ENCODE measurements around the gene SLC4A1.
"Not testable (repeated sequence)": the region's sequence is repeated elsewhere in the genome, so short reads cannot be mapped to it uniquely, and the experiment has no call there.

Gene SLC4A1

DNA sequence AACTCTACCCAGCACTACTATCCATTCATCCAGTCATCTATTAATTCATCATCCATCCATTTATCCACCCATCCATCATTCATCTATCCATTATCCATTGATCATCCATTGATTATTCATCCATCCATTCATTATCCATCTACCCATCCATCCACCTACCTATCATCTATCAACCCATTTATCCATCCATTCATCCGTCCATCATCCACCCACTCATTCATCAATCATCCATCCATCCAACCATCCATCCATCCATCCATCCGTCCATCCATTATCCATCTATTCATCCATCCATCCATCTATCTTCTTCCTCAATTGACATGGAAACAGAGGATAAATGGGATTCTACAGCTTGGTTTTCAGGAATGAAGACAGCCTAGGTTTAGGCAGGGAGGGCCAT lies 12.0 kb downstream of the SLC4A1 start:
- no peak for DNase-seq

DNA sequence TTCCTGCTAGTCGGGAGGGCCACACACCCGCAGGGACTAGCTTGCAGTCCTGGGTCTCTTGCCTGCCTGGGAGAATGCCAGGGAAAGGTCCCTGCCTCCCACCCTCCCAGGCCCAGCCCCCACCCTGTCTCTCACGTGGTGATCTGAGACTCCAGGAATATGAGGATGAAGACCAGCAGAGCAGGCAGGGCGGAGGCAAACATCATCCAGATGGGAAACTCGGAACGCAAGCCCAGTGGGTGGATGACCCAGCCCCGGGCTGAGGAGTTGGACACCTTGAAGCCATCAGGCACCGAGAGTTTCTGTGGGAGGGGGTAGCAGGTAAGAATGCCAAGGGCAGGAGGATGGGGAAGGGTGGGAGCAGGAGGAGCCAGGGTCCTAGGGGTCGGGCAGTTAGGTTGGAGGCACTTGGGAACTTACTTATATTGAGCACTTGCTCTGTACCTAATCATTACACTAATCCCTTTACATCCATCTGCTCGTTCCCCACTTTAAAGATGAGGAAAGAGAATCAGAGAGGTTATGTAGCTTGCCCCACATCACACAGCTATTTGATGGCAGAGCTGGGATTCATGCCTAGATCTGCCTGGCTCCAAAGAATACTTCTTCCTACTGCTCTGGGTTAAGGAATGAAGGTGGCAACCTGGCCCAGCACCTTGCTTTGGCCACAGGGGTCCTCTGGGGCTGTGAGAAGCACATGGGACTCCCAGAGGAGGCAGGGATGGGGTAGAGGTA lies 13.4 kb downstream of the SLC4A1 start:
- no peak for DNase-seq

GRCh38 chr17:44253006-44253405 lies 14.9 kb downstream of the SLC4A1 start:
- no peak for DNase-seq

GRCh38 chr17:44251062-44251461 lies 16.9 kb downstream of the SLC4A1 start:
- no peak for DNase-seq

- no peak for DNase-seq
Observed at GRCh38 chr17:44249501-44250246, 18.3 kb downstream of the SLC4A1 start.

GRCh38 chr17:44247876-44248736 lies 19.8 kb downstream of the SLC4A1 start:
- DNase-seq, result no peak

- DNase-seq, result no peak
Observed at GRCh38 chr17:44247440-44247841, 20.5 kb downstream of the SLC4A1 start.

DNA sequence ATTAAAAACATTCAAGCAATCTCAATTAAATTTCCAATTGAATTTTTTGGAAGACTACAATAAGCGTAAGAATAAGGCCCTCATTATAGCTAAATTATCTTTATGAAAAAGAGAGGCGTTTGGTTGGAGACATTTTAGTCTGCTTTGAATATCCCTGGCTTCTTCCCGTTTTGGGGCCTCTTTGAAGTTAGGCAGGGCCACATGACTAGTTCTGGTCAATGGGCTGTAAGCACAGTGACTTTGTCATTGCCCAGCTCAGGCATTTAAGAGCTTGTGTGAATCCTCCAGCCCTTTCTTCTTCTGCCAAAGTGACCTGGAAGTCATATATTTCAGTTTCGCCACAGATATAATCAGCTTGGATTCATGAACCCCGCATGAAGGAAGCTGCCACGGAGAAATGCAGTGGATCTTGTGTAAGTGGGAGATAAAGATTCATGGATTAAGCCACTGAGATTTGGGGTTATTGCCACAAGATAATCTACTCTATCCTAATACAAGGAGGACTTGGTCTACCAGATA lies 26.8 kb downstream of the SLC4A1 start:
- DNase-seq, result no peak

DNA sequence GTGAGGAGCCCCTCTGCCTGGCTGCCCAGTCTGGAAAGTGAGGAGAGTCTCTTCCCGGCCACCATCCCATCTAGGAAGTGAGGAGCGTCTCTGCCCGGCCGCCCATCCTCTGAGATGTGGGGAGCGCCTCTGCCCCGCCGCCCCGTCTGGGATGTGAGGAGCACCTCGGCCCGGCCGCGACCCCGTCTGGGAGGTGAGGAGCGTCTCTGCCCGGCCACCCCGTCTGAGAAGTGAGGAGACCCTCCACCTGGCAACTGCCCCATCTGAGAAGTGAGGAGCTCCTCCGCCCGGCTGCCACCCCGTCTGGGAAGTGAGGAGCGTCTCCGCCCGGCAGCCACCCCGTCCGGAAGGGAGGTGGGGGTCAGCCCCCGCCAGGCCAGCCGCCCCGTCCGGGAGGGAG lies 30.0 kb downstream of the SLC4A1 start:
- not testable (repeated sequence) for DNase-seq

DNA sequence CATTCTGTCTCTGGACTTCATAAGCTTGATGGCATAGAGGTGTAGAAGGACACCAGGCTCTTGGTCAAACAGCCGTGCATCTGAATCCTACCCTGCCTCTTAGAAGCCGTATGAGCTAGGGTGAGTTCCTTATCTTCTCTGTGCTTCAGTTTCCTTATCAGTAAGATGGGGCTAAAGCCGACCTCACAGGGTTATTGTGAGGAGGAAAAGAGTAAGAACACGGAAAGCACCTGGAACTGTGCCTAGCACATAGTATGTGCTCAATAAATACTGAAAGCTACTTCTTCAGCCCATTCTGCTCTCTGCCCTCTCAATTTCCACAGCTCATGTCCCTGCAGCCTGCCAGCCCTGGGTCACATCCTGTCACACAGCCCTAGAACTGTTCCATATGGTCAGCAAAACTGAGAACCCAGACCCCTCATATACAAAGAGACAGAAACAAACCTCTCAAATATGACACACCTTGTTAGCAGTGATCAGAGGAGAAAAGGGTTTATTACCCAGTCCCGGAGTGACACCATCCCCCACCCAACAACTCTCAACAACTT lies 31.4 kb downstream of the SLC4A1 start:
- DNase-seq, result no peak

DNA sequence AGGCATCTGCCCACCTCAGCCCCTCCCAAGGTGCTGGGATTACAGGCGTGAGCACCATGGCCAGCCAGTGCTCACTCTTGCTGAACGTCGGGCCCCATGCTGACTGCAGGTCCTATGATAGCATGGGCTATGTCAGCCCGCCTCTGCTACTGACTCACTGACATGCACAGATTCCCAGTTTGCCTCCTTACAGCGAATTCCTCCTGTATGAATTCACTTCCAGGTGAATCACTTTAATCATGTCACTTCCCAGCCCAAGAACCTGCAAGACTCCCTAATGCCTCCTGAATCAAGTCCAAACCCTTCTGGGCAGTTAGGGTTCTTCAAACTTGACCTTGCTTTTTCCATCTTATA lies 32.4 kb downstream of the SLC4A1 start:
- DNase-seq, result no peak

DNA sequence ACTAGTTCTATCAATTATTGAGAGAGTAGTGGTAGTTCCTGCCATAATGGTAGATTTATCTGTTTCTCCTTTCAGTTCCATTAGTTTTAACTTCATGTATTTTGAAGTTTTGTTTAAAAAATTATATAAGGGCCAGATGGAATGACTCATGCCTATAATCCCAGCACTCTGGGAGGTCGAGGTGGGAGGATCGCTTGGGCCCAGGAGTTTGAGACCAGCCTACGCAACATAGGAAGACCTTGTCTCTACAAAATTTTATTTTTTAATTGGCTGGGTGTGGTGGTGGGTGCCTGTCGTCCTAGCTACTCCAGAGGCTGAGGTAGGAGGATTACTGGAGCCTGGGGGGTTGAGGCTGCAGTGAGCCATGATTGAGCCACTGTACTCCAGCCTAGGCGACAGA lies 34.4 kb downstream of the SLC4A1 start:
- DNase-seq, result no peak

DNA sequence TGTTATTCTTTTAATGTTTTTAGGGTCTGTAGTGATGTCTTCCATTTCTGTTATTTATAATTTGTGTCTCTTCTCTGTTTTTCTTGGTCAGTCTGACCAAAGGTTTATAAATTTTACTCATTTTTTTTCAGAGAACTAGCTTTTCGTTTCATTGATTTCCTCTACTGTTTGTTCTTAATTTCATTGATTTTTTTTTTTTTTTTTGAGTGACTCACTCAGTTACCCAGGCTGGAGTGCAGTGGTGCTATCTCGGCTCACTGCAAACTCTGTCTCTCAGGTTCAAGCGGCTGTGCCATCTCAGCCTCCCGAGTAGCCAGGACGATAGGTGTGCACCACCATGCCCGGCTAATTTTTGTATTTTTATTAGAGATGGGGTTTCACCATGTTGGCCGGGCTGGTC lies 35.9 kb downstream of the SLC4A1 start:
- no peak for DNase-seq

- DNase-seq, result no peak
Observed at GRCh38 chr17:44230140-44230539, 37.8 kb downstream of the SLC4A1 start.

GRCh38 chr17:44229090-44229489 lies 38.8 kb downstream of the SLC4A1 start:
- DNase-seq, result no peak

GRCh38 chr17:44223541-44224071 lies 44.3 kb downstream of the SLC4A1 start:
- DNase-seq, result peak; percentile 83 to 96

DNA sequence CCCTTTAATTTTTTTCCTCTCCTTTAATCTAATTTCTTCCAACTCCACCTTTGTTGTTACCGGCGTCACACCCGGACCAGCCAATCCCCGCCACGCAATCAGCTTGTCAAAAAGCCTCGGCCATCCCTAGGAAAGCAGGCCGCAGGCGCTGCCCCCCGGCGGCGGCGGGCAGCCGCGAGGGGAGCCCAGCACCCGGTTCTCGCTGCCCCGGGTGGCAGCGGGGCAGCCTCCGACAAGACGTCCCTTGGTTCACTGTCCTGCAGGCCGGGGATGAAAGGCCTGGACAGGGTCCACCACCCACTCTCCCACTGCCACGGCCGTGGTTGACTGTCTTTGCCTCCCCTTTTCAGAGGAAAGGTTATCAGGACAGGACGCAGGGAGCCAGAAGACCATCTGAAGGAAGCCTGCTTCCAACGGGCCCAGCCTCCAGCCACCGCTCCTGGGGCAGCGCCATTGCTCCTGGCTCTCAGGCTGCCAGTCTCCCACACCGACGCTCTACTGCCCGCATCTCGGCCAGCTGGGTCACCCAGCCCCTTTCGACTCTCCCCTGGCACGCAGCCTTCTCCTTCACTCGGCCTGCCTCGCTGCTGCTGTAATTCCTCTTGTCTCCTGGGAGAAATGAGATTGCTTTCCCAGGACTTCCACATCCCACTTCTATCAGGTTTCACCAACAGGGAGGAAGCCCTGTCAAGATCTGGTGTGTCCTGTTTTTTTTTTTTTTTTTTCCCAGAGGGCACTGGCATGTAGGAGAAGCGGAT lies 45.6 kb downstream of the SLC4A1 start:
- peak in 1 of 2 experiments; percentile 59 for DNase-seq

- no peak for DNase-seq
Observed at GRCh38 chr17:44221862-44222111, 46.1 kb downstream of the SLC4A1 start.

- peak; percentile 53 to 87 for DNase-seq
Observed at GRCh38 chr17:44221084-44221861, 46.7 kb downstream of the SLC4A1 start.

DNA sequence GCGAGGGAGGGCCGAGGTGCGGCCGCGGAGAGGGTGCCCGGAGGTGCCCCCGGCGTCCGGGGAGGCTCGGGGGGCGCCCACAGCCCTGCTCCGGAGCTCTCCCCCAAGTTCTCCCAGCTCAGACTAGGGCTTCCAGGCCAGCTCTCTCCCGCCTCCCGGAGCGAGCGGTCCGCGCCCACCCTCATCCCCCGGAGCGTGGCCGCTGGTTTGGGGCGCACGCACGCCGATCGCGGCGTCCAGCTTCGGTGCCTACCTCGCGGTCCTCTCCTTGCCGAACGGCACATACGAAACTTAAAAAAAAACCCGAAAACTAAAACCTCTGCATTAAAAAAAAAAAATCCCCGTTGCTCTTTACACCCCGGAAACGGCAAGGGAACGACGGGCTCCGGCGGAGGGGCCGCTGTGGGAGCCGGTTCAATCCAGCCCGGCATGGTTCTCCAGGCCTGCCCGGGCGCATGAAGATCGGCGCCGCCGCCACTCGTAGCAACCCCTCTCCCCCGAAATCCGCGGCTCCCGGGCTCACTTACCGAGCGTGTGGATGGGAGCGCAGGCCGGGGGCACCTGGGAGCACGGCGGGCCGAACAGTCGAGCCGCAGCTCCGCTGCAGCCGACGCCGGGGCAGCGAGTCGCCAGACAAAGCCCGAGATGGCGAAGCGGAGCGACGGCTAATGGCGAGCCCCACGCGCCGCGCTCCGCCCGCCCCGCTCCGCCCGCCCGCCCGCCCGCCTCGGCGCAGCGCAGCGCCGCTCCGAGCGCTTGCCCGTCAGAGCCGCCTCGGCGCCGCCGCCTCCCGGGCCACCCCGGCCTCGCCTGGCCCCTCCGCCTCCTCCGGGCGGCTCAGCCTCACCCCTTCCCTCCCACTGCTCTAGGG lies 47.5 kb downstream of the SLC4A1 start:
- peak in 1 of 2 experiments; percentile 59 for DNase-seq

Measured in NCI-H446 (cell line).